ENCODE data around the gene OR2H2. TPM values are rescaled to one million over a fixed set of nuclear protein-coding genes. Genes with fewer than 3 reads are reported as not detected.

The OR2H2 gene
- total RNA-seq, 1 donor from 2014 or later: not detected

DNA sequence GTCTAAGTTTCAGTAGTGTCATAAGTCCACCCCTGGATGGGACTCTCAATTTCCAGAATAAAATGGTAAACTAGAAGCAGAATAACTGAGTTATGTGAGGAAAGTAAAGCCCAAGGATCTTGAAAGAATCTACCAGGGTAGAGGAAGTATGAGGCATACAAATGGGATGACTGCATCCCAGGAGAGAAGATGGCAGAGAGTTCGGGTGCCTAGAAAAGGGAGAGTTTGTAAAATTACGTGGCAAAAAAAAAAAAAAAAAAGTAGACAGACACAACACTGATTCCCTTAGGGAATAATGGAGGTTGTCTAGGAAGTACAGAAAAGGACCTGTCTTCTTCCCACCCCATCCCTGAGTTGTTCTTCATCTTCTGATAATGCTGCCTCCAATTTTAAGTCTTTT is 44.6 kb downstream of the OR2H2 start:
- no peak for DNase-seq (ENCODE audit: low read depth, low spot score)

- no peak for DNase-seq (ENCODE audit: low read depth, low spot score)
Observed at GRCh38 chr6:29630315-29630714, 45.4 kb downstream of the OR2H2 start.

- no peak for DNase-seq (ENCODE audit: low read depth, low spot score)
Observed at GRCh38 chr6:29631209-29631810, 46.4 kb downstream of the OR2H2 start.

GRCh38 chr6:29631860-29632731 is 47.2 kb downstream of the OR2H2 start:
- DNase-seq (ENCODE audit: low read depth, low spot score): no peak

DNA sequence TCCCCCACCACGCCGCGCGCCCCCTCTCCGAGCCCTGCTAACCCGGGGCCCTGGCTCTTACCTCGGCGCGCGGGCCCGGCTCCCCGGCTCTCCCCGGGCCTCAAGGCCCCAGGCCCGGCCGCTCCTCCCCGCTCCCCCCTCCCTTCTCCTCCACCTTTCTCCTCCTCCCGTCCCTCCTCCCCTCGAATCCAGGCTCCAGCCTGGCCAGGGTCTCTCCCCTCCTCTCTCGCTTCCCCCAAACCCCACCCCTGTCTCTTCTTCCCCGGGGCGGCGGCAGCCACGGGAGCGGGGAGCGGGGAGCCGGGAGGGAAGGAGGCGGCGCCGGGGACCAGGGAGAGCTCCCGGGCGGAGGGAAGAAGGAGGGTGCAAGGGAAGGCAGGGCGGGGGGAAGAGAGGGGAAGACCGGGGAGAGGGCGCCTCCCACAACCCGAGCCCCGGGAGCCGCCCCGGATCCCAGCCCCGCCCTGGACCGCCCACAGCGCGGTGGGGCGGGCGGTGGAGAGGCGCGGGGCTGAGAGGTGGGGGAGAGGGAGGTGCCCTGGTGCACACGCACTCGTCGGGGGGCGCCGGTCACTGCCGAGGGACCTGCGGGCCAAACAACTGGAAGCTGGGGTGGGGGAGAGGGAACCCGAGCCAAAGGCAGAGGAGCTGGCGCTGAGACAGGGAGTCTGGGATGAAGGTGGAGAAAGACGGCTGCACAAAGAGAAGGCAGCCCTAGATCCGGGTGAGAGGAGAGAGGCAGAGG is 48.0 kb downstream of the OR2H2 start, which contains the start of gene GABBR1:
Gene GABBR1, minus strand, starts transcription at position 395 of the 745 bp plus-strand sequence. CDS start 798 bp downstream, outside the sequence.
- DNase-seq (ENCODE audit: low read depth, low spot score): no peak

- no peak for DNase-seq (ENCODE audit: low read depth, low spot score)
Observed at GRCh38 chr6:29633534-29633905, 48.6 kb downstream of the OR2H2 start.

GRCh38 chr6:29637247-29637646 is 52.3 kb downstream of the OR2H2 start:
- DNase-seq (ENCODE audit: low read depth, low spot score): no peak

Other genes starting within 250 kb of the OR2H2 start
- not detected in 2 replicates for gene OR5V1, start 216.3 kb upstream of the OR2H2 start, total RNA-seq
- not detected in 2 replicates for gene OR12D3, start 209.8 kb upstream of the OR2H2 start, total RNA-seq
- not detected in 2 replicates for gene OR12D2, start 189.5 kb upstream of the OR2H2 start, total RNA-seq
- not detected in 2 replicates for gene OR12D1, start 170.2 kb upstream of the OR2H2 start, total RNA-seq
- gene OR10C1, start 145.8 kb upstream of the OR2H2 start, total RNA-seq: not detected in 2 replicates
- not detected in 2 replicates for gene OR11A1, start 128.1 kb upstream of the OR2H2 start, total RNA-seq
- gene OR2H1, start 128.0 kb upstream of the OR2H2 start, total RNA-seq: not detected in 2 replicates
- not detected in 2 replicates for gene MAS1L, start 97.2 kb upstream of the OR2H2 start, total RNA-seq
- gene UBD, start 25.4 kb upstream of the OR2H2 start, total RNA-seq: 0.53 and 1.9 TPM in 2 replicates
- gene GABBR1, start 48.1 kb downstream of the OR2H2 start, total RNA-seq: 8.8 and 10.1 TPM in 2 replicates
- not detected in 2 replicates for gene MOG, start 72.0 kb downstream of the OR2H2 start, total RNA-seq
- gene ZFP57, start 96.0 kb downstream of the OR2H2 start, total RNA-seq: 0.42 TPM in 1 of 2 replicates, not detected in the other
- 8.3 and 19.9 TPM in 2 replicates for gene HLA-F, start 138.3 kb downstream of the OR2H2 start, total RNA-seq
- not detected in 2 replicates for gene HLA-G, start 242.7 kb downstream of the OR2H2 start, total RNA-seq

Data from pulmonary artery endothelial cell (primary cell).